HL-60/S4 treated with retinoic acid at 250 ng/mL for 4 days and 3 days (cell line): ENCODE results near the gene FXYD2.
"Not testable (repeated sequence)": the region's sequence is repeated elsewhere in the genome, so short reads cannot be mapped to it uniquely, and the experiment has no call there.

Source experiments
- in situ Hi-C: fragments of 300-500 bp; cut with MboI; formaldehyde crosslinking; loops from 2 replicates; pipeline ENCODE4 v1.7.0; 2022; ENCODE audit warnings: low sequenced_read_pairs

Gene FXYD2

DNA sequence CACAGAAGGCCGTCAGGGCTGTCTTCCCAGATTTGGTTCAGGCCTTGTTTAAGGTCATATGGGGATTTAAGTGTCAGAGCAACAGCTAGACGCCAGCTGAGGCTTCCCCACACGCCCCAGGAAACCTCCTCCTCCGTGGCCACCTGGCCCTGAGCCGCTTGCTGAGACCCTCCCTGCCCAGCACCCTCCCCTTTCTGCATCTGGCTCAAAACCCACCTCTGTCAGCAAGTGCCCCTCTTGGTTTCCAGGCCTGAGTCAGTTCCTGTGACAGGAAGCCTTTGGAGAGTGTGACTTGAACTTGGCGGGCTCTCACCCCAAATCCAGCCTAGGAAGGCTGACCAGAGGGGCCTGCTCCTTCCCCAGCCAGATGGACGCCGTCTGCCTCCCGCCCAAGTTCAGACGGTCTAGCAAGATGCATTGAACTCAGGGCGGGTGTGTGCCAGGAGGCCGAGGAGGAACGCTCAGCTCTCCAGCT lies 561 bp downstream of the FXYD2 start:
- in situ Hi-C loops, result no loop called here

DNA sequence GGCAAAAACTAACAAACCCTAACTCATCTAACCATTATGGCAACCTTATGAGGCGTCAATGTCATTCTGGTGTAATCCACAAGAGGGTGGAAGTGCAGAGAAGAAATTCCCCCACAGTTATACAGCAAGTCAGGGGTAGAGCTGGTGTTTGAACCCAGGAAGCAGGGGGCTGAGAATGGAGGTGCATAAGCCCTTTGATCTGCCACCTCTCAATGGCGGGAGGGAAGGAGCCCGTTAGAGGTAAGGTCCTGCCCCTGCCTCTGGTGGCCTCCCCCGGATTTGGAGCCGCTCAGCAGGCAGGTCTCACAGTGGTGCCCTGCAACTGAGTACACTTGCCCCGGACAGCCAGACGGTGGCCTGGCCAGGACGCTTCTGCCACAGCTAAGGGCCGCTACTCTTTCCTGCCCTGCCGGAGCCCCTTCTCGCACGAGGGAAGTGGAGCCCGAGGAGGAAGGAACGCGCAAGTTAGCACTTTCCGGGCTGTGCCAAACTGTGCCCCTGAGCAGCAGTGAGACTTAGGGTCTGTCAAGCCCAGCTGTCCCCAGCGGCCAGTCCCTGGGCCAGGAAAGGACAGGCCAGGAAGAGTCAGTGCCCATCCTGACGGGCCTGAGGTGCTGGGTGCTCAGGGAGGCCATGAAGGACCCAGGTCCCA lies 1.1 kb downstream of the FXYD2 start:
- in situ Hi-C loops, result no loop called here

DNA sequence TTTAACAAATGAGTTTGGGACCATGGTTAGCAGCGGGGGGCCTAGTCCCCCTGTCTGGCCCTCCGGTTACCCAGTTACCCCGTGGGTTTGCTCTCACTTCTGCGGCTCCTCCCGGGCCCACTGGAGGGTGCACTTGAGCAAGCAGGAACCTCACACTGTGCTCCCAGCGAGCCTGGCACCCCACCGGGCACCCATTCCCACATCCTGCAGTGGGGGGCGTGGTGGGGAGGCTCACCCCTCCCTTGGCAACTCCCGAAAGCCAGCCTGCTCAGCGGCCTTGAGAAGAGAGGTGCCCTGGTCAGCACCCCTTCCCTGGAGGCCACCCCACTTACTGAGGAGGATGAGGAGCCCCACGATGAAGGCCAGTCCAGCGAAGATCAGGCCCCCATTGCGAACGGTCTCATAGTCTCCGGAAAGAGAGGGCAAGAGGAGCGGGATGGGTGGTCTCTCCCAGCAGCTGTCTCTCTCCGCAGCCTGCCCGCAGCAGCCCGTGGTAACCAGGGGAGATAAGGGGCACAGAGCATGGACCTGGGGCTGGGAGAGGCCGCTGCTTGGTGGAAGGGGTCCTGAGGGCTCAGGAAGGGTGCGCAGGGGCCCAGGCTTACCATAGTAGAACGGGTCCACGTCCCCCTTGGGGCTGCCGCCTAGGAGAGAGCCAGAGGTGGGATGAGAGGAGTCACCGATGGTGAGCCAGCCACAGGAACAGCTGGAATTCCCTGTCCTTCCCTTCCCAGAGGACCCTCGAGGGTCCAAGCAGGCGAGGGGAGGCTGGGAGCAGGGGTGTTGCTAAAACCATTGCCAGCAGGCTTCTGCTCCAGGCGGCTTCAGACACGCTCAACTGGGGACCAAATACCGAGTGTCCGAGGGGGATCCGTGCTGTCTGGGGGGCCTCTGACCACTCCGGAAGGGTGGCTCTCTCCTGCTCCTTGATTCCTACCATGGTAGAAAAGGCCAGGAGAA lies 2.2 kb downstream of the FXYD2 start:
- in situ Hi-C loops, result no loop called here

DNA sequence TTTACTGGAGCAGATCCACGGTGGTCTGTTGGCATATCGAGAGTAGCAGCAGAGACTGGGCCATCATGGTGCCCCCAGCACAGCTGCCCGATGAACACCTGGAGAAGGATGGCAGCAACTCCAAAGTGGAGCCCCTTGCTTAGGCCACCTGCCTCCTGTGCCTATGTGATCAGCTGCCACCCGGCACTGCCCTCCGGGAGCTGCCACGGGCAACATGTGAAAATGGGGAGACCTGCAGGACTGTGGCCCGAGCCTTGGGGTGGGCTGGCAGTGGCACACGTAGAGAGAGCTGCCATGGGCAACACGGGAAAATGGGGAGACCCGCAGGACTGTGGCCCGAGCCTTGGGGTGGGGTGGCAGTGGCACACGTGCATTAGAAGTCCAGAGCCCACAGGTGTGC lies 3.1 kb downstream of the FXYD2 start:
- in situ Hi-C loops, result no loop called here

DNA sequence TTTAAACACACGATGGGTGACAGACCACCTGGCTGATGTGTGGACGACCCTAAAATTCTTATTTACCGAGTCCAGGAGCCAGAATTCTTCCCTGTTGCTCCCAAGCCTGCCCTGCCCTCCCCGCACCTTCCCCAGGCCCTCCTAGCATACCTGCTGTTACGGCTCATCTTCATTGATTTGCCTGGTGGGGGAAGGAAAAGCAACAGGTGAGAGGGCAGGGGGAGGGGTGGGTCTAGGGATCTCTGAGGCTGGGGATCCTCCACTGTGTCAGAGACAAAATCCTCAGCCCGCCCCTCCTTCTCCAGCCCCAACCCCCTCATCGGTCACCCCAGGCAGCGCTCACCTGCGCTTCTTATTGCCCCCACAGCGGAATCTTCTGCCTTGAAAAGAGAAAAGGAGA lies 4.0 kb downstream of the FXYD2 start:
- in situ Hi-C loops, result no loop called here

DNA sequence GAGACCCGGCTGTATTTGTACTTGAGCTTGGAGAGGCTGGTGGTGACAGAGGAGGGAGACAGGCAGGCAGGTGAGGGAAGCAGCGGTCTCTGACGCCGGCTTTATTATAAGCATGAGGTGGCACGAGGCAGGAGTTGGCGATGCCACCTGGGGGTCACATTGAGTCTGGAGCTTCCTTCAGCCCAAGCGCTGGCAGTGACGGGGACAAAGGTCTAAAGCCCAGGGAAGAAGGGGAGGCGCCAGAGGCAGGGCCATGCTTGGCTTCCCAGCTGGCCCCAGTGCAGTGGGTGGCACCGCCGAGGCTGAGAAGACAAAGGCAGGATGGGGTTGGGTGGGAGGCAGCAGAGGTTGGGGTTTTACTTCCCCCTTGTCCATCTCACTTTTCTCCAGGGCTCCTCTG lies 4.5 kb downstream of the FXYD2 start:
- in situ Hi-C loops, result no loop called here

DNA sequence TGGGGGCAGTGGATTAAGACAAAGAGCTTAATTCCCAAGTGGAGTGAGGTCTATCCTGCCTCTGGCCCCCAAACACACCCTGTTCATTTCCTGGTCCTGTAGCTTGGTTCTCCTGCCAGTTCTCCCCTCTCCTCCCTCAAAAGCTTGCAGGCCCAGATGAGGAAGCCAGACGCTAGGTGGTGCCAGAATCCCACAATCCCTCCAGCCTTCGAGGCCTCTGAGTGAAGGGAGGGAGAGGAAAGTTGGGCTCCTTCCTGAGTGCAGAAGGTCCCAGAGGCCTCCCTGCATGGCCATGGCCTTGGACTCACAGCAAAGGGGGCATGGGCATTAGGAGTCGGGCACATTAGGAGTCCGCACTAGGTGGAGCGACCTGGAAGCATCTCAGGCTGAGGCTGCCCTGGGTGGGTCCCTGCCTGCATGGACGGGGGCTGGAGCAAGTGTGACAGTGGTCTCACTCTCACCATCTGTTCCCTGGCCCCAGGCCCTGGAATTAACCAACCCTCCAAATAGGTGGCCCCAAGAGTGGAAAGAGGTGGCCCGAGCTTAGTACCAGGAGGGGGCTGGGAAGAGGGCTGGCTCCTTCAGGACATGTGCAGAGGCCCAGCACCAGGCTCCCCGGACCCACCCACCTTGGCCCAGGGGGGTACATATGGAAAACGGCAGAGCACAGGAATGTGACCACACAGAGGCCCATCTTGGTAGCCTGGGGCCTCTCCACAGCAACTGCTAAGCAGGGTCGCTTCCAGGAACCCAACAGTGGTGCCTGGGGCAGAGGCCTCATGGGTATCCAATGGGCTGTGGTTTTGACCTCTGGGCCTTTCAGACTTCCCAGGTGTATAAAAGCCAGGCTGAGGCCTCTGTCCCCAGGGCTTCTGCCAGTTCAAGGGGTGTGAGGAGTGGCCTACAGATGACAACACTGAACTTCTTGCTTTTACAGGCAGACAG lies 5.2 kb downstream of the FXYD2 start:
- in situ Hi-C loops, result no loop called here

DNA sequence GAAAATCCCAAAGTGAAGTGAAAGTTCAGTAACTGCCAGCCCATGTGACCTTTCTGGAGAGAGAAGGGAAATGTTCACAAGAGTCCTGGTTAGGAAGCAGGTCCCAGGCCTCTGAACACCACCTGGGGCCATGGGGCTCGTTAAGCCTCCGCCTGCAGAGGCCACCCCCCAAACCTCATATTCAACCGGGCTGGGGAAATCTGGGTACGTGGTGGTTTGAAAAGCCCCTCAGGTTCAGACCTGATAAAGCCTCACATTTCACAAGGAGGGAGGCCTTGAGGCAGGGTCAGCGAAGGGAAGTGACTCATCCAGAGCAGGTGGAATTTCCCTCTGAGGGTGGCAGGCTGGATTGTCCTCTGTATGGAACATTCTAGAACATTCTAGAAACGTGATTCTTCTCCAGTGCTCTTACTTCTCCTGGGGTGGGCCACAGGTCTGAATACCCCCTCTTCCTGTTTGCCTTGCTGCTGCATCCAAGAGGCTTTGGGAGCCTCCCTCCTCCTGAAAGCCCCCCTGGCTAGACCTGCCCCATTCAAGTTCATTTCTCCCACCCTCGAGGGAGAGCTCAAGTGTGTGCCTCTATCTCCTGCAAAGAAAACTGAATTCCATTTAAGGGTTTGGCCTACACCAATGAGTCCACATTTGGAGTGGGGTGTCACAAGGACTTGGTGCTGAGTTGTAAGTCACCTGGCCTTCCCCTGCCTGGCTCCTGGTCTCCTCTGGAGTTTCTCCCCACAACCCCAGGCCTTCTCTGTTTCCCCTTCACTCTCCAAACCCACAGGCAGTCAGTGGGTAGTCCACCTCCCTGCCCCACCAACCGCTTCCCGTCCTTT lies 6.3 kb downstream of the FXYD2 start:
- in situ Hi-C loops, result no loop called here

DNA sequence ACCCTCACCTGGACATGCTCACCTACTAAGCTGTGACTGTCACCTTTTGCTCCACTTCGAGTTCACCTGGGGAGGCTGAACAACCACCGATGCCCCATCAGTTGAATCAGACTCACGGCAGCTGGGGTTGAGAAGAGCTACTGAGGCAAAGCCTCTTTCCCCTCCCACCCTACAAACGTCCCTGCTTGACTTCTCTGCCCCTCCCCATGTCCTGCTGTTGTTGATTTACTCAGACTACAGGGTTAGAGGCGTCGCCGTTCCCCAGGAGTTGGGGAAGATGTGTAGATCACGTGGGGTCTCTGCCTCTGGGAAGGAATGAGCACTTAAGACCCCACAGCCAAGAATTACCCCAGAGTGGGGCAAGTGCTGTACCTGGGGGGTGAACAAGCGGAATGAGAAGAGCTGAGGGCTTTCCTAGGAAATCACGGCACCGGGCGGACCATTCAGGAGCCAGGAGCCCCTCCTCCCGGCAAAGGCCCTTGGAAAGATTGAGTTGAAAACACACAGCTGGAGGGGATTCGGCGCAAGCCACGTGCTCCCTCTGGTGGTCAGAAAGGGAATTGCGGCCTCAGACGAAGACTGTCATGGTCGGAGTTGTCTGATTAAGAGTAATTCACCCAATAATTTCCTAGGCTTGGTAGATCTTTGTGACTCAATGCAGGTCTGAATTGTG lies 7.0 kb downstream of the FXYD2 start:
- in situ Hi-C loops, result no loop called here

DNA sequence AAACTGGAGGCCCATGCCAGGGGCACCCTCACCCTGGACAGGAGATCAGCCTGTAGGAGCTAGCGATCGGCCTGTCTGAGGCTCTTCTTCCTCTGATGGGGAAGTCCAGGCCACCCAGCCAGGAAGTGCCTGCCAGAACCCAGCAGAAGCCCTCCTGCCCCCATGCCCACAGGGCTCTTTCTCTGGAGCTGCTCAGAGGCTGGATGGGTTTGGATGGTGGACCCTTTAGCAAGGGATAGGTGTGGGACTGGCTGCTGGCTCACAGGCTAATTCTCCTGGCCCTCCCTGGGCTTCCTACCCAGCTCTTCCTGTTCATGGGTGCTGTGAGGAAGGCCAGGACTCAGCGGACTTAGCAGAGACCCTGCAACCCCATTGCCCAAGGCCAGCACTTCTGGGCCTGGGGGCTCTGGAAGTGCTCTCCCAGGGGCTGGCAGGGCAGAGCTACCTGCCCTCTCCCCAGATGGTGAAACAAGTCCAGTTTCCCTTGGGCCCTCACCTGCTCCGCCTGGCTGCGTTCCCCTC lies 7.6 kb downstream of the FXYD2 start:
- in situ Hi-C loops, result no loop called here

DNA sequence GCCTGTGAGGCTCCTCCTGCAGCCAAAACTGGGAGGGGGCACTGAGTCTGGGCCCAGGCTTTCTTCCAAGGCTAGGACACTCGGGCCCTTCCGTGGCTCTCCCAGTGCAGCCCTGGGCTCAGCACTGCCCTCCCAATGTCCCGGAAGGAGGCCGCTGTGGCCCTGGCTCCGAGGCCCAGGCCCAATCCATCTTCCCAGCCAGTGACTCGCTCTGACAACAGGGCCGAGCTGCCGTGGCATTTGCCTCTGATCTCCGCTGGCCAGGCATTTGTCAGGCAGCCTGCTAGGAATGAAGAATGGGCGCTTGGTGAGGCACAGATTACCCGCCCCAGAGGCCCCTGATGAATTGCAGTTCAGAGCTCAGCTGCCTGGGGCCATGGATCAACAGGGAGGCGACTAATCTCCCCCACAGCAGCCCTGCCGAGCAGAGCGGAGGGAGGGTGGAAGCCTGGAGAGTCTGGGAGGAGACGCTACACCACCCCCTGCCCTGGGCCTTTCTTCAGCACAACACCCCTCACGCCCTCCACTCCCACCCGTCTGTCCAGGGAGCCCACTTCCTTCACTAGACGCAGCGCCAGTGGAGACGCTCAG lies 8.3 kb downstream of the FXYD2 start:
- in situ Hi-C loops, result no loop called here

DNA sequence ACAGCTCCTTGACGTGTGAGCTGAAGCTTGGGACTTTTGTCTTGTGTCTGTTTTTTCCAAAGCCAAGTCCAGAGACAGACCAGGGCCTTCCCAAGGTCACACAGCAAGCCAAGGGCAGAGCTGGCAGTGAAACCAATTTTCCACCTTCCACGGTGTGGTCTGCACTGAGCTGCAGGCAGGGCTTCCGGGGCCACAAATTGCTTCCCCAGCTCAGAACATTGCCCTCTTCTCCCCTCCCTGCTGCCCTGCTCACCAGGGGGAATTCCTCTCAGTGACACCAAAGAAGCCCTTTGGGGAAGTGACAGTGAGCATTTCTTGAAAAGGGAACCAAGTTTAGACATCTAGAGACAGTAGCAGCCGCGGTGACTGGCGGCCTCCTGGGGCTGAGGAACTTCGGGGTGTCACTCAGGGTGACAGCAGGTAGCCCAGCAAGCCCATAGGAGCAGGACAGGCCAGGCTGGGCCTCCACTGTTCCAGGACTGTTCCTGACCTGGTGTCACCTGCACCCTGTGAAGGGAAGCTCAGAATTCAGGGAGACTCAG lies 9.2 kb downstream of the FXYD2 start:
- in situ Hi-C loops, result no loop called here

DNA sequence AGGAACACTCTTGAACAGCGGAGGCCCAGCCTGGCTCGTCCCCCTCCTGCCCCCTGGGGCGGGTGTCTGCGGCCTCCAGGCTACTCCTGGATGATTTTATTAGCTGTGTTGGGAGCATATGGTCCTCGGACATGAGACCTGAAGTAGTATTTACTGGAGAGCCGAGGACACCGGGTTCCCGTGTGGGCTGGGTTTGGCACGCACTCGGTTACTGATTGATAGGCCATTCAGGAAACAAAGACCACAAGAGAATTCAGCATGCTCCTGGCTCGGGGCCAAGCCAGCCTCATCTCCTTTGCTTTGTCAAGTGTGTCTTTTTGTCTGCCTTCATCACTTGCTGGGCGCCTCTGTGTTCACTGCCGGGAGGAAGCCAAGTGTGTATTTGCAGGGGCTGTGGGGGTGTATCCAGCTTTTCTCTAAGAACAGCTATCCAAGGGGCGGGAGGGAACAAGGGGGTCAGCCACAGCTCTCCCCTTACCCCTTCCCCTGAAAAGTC lies 9.7 kb downstream of the FXYD2 start:
- in situ Hi-C loops, result no loop called here

DNA sequence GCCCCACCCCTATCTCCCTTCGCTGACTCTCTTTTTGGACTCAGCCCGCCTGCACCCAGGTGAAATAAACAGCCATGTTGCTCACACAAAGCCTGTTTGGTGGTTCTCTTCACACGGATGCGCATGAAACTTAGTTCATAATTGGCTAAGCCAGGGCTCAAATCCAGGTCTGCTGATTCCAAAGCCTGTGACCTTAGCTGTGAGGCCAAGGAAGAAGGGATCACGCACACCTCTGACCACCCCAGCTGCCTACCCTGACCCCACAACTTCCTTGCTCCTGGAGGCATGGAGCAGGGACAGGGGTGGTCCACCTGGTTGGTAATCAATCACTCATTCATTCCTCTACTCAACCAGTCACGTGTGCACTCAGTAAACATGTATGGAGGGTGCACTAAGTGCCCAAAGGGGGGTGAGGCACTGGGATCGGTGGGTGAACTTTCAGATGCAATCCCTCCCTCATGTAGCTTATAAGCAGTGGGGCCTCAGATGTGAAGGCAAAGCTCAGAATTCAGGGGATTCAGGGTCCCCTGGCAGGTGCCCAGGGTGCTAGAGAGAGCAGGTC lies 10.3 kb downstream of the FXYD2 start:
- in situ Hi-C loops, result no loop called here

DNA sequence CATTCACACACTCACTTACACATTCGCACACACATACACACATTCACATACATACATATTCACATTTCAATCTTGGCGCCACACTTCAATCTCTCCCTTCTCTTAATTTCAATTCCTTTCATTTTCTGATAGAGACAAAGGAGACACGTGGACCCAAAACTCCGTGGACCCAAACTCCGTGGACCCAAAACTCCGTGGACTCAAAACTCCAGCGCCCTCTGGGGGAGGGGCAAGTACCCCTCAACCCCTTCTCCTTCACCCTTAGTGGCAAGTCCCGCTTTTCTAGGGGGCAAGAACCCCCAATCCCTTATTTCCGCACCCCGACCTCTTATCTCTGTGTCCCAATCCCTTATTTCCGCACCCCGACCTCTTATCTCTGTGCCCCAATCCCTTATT lies 14.5 kb downstream of the FXYD2 start:
- in situ Hi-C loops, result not testable (repeated sequence)

DNA sequence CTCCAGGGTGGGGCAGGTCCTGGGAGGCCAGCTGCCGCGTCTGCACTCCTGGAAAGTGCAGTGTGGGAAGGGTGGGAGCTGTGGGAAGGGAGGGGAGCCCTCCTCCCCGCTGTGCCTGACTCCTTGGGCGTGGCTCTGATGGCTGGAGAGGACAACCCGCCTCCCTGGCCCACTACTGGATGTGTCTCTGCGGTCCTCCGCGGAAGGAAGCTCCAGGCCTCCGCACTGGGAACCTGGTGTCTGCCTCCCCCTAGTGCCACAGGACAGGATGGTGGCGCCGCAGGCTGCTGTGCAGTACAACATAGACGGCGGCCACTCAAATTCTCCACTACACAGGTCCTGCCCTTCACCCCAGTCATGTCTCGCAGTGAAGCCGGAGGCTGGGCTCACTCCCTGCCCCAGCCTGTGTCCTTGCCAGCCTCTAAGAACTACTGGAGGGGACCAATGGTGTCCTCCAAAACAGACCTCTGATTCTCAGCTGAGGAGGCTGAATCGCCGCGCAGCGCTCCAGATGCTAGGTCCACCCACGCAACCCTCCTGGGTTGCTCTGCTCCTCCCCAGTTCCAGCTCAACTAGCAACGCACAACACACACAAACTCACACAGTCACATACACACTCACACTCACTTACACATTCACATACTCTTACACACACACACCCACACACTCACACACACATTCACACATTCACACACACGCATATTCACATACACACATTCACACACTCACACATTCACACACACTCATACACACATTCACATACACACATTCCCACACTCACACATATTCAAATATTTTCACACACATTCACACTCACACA lies 15.1 kb downstream of the FXYD2 start:
- in situ Hi-C loops, result no loop called here

DNA sequence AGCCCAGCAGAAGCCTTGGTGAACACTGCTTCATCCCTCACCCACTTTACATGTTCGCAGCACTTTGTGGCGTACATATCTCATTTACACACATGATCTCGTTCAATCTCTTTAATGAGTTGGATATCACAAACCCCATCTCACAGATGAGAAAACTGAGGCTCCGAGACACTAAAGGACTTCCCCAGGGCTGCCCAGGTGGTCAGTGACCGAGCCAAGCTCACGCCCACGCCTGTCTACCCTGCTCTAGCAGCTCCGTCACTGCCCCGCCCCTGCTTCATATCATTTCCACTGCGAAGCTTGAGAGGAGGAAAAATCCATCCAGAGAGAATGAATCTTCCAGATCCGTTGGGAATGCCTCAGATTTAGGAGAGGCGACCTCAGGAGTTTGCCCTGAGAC lies 15.8 kb downstream of the FXYD2 start:
- in situ Hi-C loops, result no loop called here
